Peyer's patch (tissue), 4 donors: ENCODE data around the gene UACA.

Experiments
- POLR2A ChIP-seq, 2 donors: fragments of 450-650 bp; IDR thresholded peaks; one replicate each; pipeline ENCODE4 v1.5.1; 2017; ENCODE audit warnings: antibody characterized with exemption in 2 of 2, mild to moderate bottlenecking in 2 of 2, moderate library complexity in 2 of 2
- TF ChIP-seq, protein P1 (sequence below), 6 experiments: fragments of 450-650 bp in 4 of 6; fragments of 200-600 bp in 2 of 6; sonication (generic) in 1 of 6; IDR thresholded peaks; one replicate each; pipeline ENCODE4 v1.5.1; 2017 to 2019; ENCODE audit warnings: antibody characterized with exemption in 6 of 6, mild to moderate bottlenecking in 3 of 6, moderate library complexity in 1 of 6

DNA sequence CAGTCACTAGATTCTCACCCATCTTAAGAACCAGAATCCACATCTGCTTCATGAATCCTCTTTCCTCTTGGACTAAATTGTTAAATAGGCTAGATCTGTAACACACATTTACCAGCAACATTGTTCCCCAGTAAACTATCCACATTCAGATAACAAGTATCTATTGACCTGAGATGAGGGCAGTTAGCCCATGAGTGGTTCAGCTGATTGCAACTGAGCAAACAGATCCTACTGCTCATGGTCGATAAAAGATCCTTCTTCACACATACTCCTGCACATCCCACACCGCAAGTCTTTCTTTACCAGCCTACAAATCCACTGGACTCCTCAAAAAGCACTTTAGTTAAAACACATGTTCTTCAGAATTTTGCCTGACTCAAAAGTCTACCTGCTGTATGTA lies 59.2 kb downstream of the UACA start:
- TF ChIP-seq, protein P1, sequence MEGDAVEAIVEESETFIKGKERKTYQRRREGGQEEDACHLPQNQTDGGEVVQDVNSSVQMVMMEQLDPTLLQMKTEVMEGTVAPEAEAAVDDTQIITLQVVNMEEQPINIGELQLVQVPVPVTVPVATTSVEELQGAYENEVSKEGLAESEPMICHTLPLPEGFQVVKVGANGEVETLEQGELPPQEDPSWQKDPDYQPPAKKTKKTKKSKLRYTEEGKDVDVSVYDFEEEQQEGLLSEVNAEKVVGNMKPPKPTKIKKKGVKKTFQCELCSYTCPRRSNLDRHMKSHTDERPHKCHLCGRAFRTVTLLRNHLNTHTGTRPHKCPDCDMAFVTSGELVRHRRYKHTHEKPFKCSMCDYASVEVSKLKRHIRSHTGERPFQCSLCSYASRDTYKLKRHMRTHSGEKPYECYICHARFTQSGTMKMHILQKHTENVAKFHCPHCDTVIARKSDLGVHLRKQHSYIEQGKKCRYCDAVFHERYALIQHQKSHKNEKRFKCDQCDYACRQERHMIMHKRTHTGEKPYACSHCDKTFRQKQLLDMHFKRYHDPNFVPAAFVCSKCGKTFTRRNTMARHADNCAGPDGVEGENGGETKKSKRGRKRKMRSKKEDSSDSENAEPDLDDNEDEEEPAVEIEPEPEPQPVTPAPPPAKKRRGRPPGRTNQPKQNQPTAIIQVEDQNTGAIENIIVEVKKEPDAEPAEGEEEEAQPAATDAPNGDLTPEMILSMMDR (IDR thresholded peaks at IDR 0.05) = no peak
- no peak for TF ChIP-seq POLR2A (IDR thresholded peaks at IDR 0.05)
